ENCODE measurements around the gene AKIRIN2. TPM values are rescaled to one million over a fixed set of nuclear protein-coding genes. Genes with fewer than 3 reads are reported as not detected.

AKIRIN2 gene
- total RNA-seq, 1 donor from 2014 or later: 65.4 TPM

GRCh38 chr6:87645080-87645479, 57.0 kb downstream of the AKIRIN2 start:
- no peaks in the 10 kb centered on the region for H4K20me1 ChIP-seq (ENCODE audit: insufficient read depth, low read length)
- no peak overlapping the region for H3K4me2 ChIP-seq (ENCODE audit: low read length)
- no peaks in the 10 kb centered on the region for H3K27me3 ChIP-seq (ENCODE audit: insufficient read depth, low read length)
- FAIRE-seq (no peak), DNase-seq (ENCODE audit: low read depth) (no peak)
- H2AFZ ChIP-seq (ENCODE audit: low read depth, low read length): no peak overlapping the region
- no peaks in the 10 kb centered on the region for H3K27me3 Mint-ChIP-seq (ENCODE audit: low read depth, unreplicated experiment)
- no peaks in the 10 kb centered on the region for H3K4me1 ChIP-seq (ENCODE audit: insufficient read depth, low read length)
- H3K4me3 Mint-ChIP-seq (ENCODE audit: unreplicated experiment): no peak overlapping the region
- no peaks in the 10 kb centered on the region for H3K4me1 Mint-ChIP-seq (ENCODE audit: low read depth, unreplicated experiment)
- no peak overlapping the region for H3K9ac ChIP-seq (ENCODE audit: low read length)
- H3K9me3 ChIP-seq (ENCODE audit: insufficient read depth, low read depth, low read length): no peaks in the 10 kb centered on the region
- H3K79me2 ChIP-seq (ENCODE audit: insufficient read depth, low read length): no peaks in the 10 kb centered on the region
- TF ChIP-seq, protein P1, sequence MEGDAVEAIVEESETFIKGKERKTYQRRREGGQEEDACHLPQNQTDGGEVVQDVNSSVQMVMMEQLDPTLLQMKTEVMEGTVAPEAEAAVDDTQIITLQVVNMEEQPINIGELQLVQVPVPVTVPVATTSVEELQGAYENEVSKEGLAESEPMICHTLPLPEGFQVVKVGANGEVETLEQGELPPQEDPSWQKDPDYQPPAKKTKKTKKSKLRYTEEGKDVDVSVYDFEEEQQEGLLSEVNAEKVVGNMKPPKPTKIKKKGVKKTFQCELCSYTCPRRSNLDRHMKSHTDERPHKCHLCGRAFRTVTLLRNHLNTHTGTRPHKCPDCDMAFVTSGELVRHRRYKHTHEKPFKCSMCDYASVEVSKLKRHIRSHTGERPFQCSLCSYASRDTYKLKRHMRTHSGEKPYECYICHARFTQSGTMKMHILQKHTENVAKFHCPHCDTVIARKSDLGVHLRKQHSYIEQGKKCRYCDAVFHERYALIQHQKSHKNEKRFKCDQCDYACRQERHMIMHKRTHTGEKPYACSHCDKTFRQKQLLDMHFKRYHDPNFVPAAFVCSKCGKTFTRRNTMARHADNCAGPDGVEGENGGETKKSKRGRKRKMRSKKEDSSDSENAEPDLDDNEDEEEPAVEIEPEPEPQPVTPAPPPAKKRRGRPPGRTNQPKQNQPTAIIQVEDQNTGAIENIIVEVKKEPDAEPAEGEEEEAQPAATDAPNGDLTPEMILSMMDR (IDR thresholded peaks at IDR 0.05; ENCODE audit: insufficient read depth, low read depth, low read length): no peak
- H3K27ac Mint-ChIP-seq (ENCODE audit: unreplicated experiment): no peak overlapping the region
- H3K4me3 ChIP-seq (ENCODE audit: insufficient read depth, low read depth, low read length): no peak overlapping the region
- H3K9me3 Mint-ChIP-seq (ENCODE audit: unreplicated experiment): no peaks in the 10 kb centered on the region
- H3K27ac ChIP-seq (ENCODE audit: low read depth, low read length): no peak overlapping the region
- no peaks in the 10 kb centered on the region for H3K36me3 Mint-ChIP-seq (ENCODE audit: low read depth, unreplicated experiment)
- H3K36me3 ChIP-seq (ENCODE audit: insufficient read depth, low read length): peaks cover 2% of the 10 kb centered on the region

DNA sequence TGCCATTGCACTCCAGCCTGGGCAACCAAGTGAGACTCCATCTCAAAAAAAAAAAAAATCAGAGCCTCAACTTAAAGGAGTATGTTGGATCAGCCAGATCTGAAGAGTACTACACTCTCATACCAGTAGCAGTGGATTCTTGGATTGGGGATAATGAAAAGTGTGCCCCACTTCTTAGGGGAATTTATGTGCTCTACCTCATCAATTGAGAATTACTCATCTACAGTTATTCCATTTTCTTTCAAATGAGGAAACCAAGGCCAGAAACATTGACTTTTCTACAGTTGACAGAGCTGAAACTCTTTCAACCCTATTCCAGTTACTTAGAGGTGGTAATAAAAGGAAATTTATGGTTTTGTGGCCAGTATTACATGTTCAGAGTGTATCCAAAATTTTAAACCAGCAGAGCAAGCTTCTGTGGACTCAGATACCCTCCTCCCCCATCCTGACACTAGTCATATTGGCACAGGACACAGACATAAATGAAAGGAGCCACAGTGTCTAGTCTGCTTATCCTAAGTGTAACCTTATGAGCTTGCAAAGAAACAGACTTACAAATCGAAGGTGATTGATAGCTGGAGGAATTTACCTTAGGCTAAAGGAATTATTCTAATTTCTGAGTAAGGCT, 60.9 kb downstream of the AKIRIN2 start:
- H3K9me3 Mint-ChIP-seq (ENCODE audit: unreplicated experiment): no peaks in the 10 kb centered on the region
- no peaks in the 10 kb centered on the region for H3K36me3 Mint-ChIP-seq (ENCODE audit: low read depth, unreplicated experiment)
- peaks cover 7% of the 10 kb centered on the region for H3K36me3 ChIP-seq (ENCODE audit: insufficient read depth, low read length)
- no peaks in the 10 kb centered on the region for H3K27me3 ChIP-seq (ENCODE audit: insufficient read depth, low read length)
- no peak overlapping the region for H3K27ac Mint-ChIP-seq (ENCODE audit: unreplicated experiment)
- H4K20me1 ChIP-seq (ENCODE audit: insufficient read depth, low read length): no peaks in the 10 kb centered on the region
- H3K4me3 Mint-ChIP-seq (ENCODE audit: unreplicated experiment): no peak overlapping the region
- no peaks in the 10 kb centered on the region for H3K27me3 Mint-ChIP-seq (ENCODE audit: low read depth, unreplicated experiment)
- H3K4me1 ChIP-seq (ENCODE audit: insufficient read depth, low read length): no peaks in the 10 kb centered on the region
- TF ChIP-seq, protein P1 (IDR thresholded peaks at IDR 0.05; ENCODE audit: insufficient read depth, low read depth, low read length): no peak
- no peaks in the 10 kb centered on the region for H3K9me3 ChIP-seq (ENCODE audit: insufficient read depth, low read depth, low read length)
- no peaks in the 10 kb centered on the region for H3K4me1 Mint-ChIP-seq (ENCODE audit: low read depth, unreplicated experiment)
- no peaks in the 10 kb centered on the region for H3K79me2 ChIP-seq (ENCODE audit: insufficient read depth, low read length)
- no peak overlapping the region for H3K4me2 ChIP-seq (ENCODE audit: low read length)
- H3K9ac ChIP-seq (ENCODE audit: low read length): no peak overlapping the region
- no peak overlapping the region for H2AFZ ChIP-seq (ENCODE audit: low read depth, low read length)
- no peak overlapping the region for H3K4me3 ChIP-seq (ENCODE audit: insufficient read depth, low read depth, low read length)
- H3K27ac ChIP-seq (ENCODE audit: low read depth, low read length): no peak overlapping the region
- FAIRE-seq (no peak), DNase-seq (ENCODE audit: low read depth) (no peak)

DNA sequence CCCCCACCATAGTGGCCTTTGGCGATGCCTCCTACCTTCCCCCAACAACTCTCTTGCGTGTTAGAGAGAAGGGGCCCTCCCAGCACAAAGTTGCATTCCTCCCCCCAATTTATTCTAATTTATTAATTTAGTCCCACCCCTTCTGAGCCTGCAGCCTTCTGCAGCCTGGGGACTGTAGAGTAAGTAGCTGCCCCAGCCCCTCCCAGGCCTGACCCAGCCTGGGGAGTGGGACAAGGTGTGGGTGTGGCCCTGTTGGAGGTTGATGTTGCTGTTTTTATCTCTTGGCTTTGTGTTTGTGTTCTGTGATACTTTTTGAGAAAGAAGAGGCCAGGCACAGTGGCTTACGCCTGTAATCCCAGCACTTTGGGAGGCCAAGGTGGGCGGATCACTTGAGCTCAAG, 62.7 kb downstream of the AKIRIN2 start:
- no peak for TF ChIP-seq EZH2 (IDR thresholded peaks at IDR 0.05; ENCODE audit: insufficient read depth, low read length)
- TF ChIP-seq, protein P1 (IDR thresholded peaks at IDR 0.05; ENCODE audit: insufficient read depth, low read depth, low read length): no peak
- Histone ChIP-seq H3K4me3 (ENCODE audit: insufficient read depth, low read depth, low read length) (no peak overlapping the region), H3K4me1 (ENCODE audit: insufficient read depth, low read length) (no peaks in the 10 kb centered on the region), H3K4me2 (ENCODE audit: low read length) (no peak overlapping the region), H3K79me2 (ENCODE audit: insufficient read depth, low read length) (no peaks in the 10 kb centered on the region), H3K9ac (ENCODE audit: low read length) (no peak overlapping the region), H4K20me1 (ENCODE audit: insufficient read depth, low read length) (no peaks in the 10 kb centered on the region), H3K27ac (ENCODE audit: low read depth, low read length) (no peak overlapping the region), H3K27me3 (ENCODE audit: insufficient read depth, low read length) (no peaks in the 10 kb centered on the region), H2AFZ (ENCODE audit: low read depth, low read length) (no peak overlapping the region), H3K9me3 (ENCODE audit: insufficient read depth, low read depth, low read length) (no peaks in the 10 kb centered on the region), H3K36me3 (ENCODE audit: insufficient read depth, low read length) (peaks cover 13% of the 10 kb centered on the region)
- Mint-ChIP-seq H3K27me3 (ENCODE audit: low read depth, unreplicated experiment) (no peaks in the 10 kb centered on the region), H3K9me3 (ENCODE audit: unreplicated experiment) (no peaks in the 10 kb centered on the region), H3K4me1 (ENCODE audit: low read depth, unreplicated experiment) (no peaks in the 10 kb centered on the region), H3K4me3 (ENCODE audit: unreplicated experiment) (no peak overlapping the region), H3K36me3 (ENCODE audit: low read depth, unreplicated experiment) (no peaks in the 10 kb centered on the region), H3K27ac (ENCODE audit: unreplicated experiment) (no peak overlapping the region)
- FAIRE-seq (no peak), DNase-seq (ENCODE audit: low read depth) (no peak)
